ENCODE data around the gene PACSIN3. TPM values are rescaled to one million over a fixed set of nuclear protein-coding genes. Genes with fewer than 3 reads are reported as not detected.
A peak's percentile ranks its signal among the peaks of the same experiment; 100 is the strongest.

PACSIN3 gene
- total and polyA plus RNA-seq, 2 of the 13 experiments (the other 11 are each of a cell fraction or from before 2014, with no cell fraction given), result 47.9 to 93.3 TPM

DNA sequence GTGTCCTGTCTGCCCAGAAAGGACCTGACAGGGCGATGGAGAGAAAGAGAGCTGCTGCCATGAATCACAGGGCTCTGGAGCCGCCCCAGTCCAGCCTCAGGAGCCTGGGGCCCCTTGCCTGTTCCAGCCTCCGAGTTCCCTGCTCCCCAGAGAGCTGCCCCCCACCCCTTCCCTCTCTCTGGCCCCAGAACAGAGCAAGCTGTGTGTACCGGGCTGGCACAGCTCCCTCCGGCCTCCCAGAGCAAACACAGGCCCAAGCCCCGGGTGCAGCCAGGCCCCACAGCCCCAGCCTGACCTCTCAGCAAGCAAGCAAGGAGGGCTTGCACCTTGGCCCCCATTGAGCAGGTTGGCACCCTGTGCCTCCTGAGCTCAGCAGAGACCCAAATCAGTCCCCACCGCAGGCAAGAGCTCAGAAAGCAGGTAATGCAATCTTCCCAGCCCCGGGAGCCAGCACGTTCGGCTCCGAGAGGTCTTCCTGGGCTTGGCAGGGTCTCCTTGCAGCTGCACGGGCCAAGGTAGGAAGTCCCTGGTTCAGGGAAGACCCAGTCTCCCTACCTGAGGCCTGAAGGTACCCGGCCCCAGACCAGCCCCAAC, 1.4 kb downstream of the PACSIN3 start (continued):
- peak; percentile 63; the same call in 1 of the 2 replicates for TF ChIP-seq ZBTB7B (CRISPR knock-in tag; IDR thresholded peaks at IDR 0.05)
- 0 out of 2 replicates have a peak, but pooled peaks have one; percentile 37 for TF ChIP-seq BRCA1 (CRISPR knock-in tag; IDR thresholded peaks at IDR 0.05)
- TF ChIP-seq FOXA1 (IDR thresholded peaks at IDR 0.05), result no peak
- TF ChIP-seq FOXA1 (CRISPR knock-in tag; IDR thresholded peaks at IDR 0.05), result peak; percentile 86
- 0 out of 2 replicates have a peak, but pooled peaks have one; percentile 51 for TF ChIP-seq YEATS4 (CRISPR knock-in tag; IDR thresholded peaks at IDR 0.05; ENCODE audit: borderline replicate concordance)
- 0 out of 2 replicates have a peak, but pooled peaks have one; percentile 73 for TF ChIP-seq CAMTA2 (CRISPR knock-in tag; IDR thresholded peaks at IDR 0.05; ENCODE audit: borderline replicate concordance)
- peak; percentile 97 for TF ChIP-seq MTA1 (CRISPR knock-in tag; IDR thresholded peaks at IDR 0.05; ENCODE audit: borderline replicate concordance)
- peak; percentile 75; the same call in 1 of the 2 replicates for TF ChIP-seq ZBTB7A (CRISPR knock-in tag; IDR thresholded peaks at IDR 0.05)
- TF ChIP-seq ZSCAN12 (CRISPR knock-in tag; IDR thresholded peaks at IDR 0.05), result 0 out of 2 replicates have a peak, but pooled peaks have one; percentile 54
- TF ChIP-seq, protein P1, sequence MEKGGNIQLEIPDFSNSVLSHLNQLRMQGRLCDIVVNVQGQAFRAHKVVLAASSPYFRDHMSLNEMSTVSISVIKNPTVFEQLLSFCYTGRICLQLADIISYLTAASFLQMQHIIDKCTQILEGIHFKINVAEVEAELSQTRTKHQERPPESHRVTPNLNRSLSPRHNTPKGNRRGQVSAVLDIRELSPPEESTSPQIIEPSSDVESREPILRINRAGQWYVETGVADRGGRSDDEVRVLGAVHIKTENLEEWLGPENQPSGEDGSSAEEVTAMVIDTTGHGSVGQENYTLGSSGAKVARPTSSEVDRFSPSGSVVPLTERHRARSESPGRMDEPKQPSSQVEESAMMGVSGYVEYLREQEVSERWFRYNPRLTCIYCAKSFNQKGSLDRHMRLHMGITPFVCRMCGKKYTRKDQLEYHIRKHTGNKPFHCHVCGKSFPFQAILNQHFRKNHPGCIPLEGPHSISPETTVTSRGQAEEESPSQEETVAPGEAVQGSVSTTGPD (CRISPR knock-in tag; IDR thresholded peaks at IDR 0.05), result 0 out of 2 replicates have a peak, but pooled peaks have one; percentile 47
- no peak for TF ChIP-seq MEIS2 (CRISPR knock-in tag; IDR thresholded peaks at IDR 0.05)
- peak; percentile 93 for TF ChIP-seq SRSF1 (optimal IDR thresholded peaks at IDR 0.05; ENCODE audit: low read depth, low read length)
- no peak for TF ChIP-seq SOX13 (IDR thresholded peaks at IDR 0.05)
- TF ChIP-seq SOX13 (CRISPR knock-in tag; conservative IDR thresholded peaks at IDR 0.05 in 1 of 2, IDR thresholded peaks at IDR 0.05 in 1 of 2), result peak in 1 of 2 experiments; percentile 44; a peak in 2 of 4 replicates
- TF ChIP-seq ZNF20 (CRISPR knock-in tag; IDR thresholded peaks at IDR 0.05), result peak; percentile 78; the same call in 1 of the 2 replicates
- TF ChIP-seq, protein P2, sequence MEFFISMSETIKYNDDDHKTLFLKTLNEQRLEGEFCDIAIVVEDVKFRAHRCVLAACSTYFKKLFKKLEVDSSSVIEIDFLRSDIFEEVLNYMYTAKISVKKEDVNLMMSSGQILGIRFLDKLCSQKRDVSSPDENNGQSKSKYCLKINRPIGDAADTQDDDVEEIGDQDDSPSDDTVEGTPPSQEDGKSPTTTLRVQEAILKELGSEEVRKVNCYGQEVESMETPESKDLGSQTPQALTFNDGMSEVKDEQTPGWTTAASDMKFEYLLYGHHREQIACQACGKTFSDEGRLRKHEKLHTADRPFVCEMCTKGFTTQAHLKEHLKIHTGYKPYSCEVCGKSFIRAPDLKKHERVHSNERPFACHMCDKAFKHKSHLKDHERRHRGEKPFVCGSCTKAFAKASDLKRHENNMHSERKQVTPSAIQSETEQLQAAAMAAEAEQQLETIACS (CRISPR knock-in tag; IDR thresholded peaks at IDR 0.05), result 0 out of 2 replicates have a peak, but pooled peaks have one; percentile 13
- 0 out of 2 replicates have a peak, but pooled peaks have one; percentile 30 for TF ChIP-seq ZFP82 (CRISPR knock-in tag; IDR thresholded peaks at IDR 0.05; ENCODE audit: borderline replicate concordance)
- no peak for TF ChIP-seq ZC3H13 (CRISPR knock-in tag; IDR thresholded peaks at IDR 0.05)
- TF ChIP-seq ARNT (IDR thresholded peaks at IDR 0.05), result no peak
- peak in 1 of 2 experiments; percentile 73; a peak in 2 of 4 replicates for TF ChIP-seq POLR2A (IDR thresholded peaks at IDR 0.05; ENCODE audit: insufficient read depth in 1 of 2, low read depth in 2 of 2, low read length in 2 of 2)
- TF ChIP-seq IKZF4 (CRISPR knock-in tag; IDR thresholded peaks at IDR 0.05; ENCODE audit: borderline replicate concordance, low read depth, not compliant biosample characterization), result no peak
- peak; percentile 71; the same call in 1 of the 2 replicates for TF ChIP-seq ZSCAN29 (CRISPR knock-in tag; conservative IDR thresholded peaks at IDR 0.05)
- TF ChIP-seq ZNF33B (CRISPR knock-in tag; IDR thresholded peaks at IDR 0.05), result peak; percentile 76; the same call in 1 of the 2 replicates
- no peak for TF ChIP-seq FOXP1 (IDR thresholded peaks at IDR 0.05)
- 0 out of 2 replicates have a peak, but pooled peaks have one; percentile 9 for TF ChIP-seq FOXP1 (CRISPR knock-in tag; IDR thresholded peaks at IDR 0.05)
- 0 out of 2 replicates have a peak, but pooled peaks have one; percentile 52 for TF ChIP-seq ZNF468 (CRISPR knock-in tag; IDR thresholded peaks at IDR 0.05)
